HCT116 (cell line): ENCODE measurements around the gene ARL8B. TPM values are rescaled to one million over a fixed set of nuclear protein-coding genes. Genes with fewer than 3 reads are reported as not detected.

Experiments
- ATAC-seq: fragments of 200-7000 bp; cut with Tn5 transposase; 2 replicates; pipeline ENCODE4 v1.9.1; 2020; ENCODE audit warnings: mild to moderate bottlenecking, moderate library complexity
- BruUV-seq: library from RNA; stranded (reverse); fragments of 400-500 nt; replicated peaks from 2 replicates; lab custom pipeline; 2021; lab: Mats Ljungman, UMichigan
- CTCF ChIA-PET: fragments of 300-600 bp; sonication (Branson Sonifier 250); formaldehyde crosslinking; loops from one replicate; lab custom pipeline; 2021; ENCODE audit warnings: antibody characterized with exemption; lab: Charles Lee
- POLR2A ChIA-PET: fragments of 300-600, 350-600 bp; sonication (Branson Sonifier 250); formaldehyde crosslinking; loops from one replicate; lab custom pipeline; 2021; ENCODE audit warnings: antibody characterized with exemption; lab: Charles Lee
- RAD21 ChIA-PET, 2 experiments: fragments of 300-600 bp; sonication (Branson Sonifier 250); formaldehyde crosslinking; loops; one replicate each; lab custom pipeline; 2023; ENCODE audit warnings: low total read pairs in 2 of 2; ENCODE audit not compliant: uncharacterized antibody in 2 of 2, unreplicated experiment in 2 of 2, low non-redundant PET in 1 of 2; lab: Charles Lee
- DNase-seq: peaks from one replicate; pipeline ENCODE4 v3.0.0-alpha.2; 2010; ENCODE audit warnings: low read depth, low spot score
- H2AFZ ChIP-seq: fragments of 200-600 bp; shearing (Covaris generic), sonication (generic); 2 replicates; pipeline ENCODE4 v1.6.1; 2017; ENCODE audit warnings: low read depth, mixed run types, mixed read lengths, antibody characterized with exemption, low read length; ENCODE audit not compliant: poor library complexity, severe bottlenecking
- H3K27ac ChIP-seq: 2 replicates; pipeline ENCODE4 v1.5.1; 2012; ENCODE audit warnings: low read depth, low read length
- H3K27me3 ChIP-seq: fragments of 200-600 bp; sonication (generic); 2 replicates; pipeline ENCODE4 v1.6.1; 2016; ENCODE audit warnings: mixed run types, low read length, mixed read lengths; ENCODE audit not compliant: insufficient read depth
- H3K36me3 ChIP-seq, 2 experiments: fragments of 200-500 bp in 1 of 2; fragments of 200-600 bp in 1 of 2; sonication (Bioruptor generic) in 1 of 2; sonication (generic) in 1 of 2; 2 replicates each; pipeline versions ENCODE4 v1.5.1 to v1.6.1; 2014 to 2016; ENCODE audit warnings: low read length in 2 of 2, inconsistent platforms in 1 of 2, mixed read lengths in 1 of 2, mixed run types in 1 of 2; ENCODE audit not compliant: insufficient read depth in 2 of 2, control insufficient read depth in 1 of 2
- H3K4me1 ChIP-seq, 2 experiments: fragments of 200-600 bp in 1 of 2; sonication (generic) in 1 of 2; 2 replicates each; pipeline versions ENCODE4 v1.5.1 to v1.6.1; 2012 to 2017; ENCODE audit warnings: low read length in 2 of 2, inconsistent platforms in 1 of 2, mild to moderate bottlenecking in 1 of 2, mixed read lengths in 1 of 2, mixed run types in 1 of 2, moderate library complexity in 1 of 2; ENCODE audit not compliant: insufficient read depth in 2 of 2, control insufficient read depth in 1 of 2
- H3K4me2 ChIP-seq: fragments of 200-600 bp; sonication (generic); 2 replicates; pipeline ENCODE4 v1.6.1; 2017; ENCODE audit warnings: mixed run types, low read length, mixed read lengths
- H3K4me3 ChIP-seq, 2 experiments: fragments of 200-600 bp in 1 of 2; sonication (generic) in 1 of 2; replicated peaks in 1 of 2; 2 replicates each; pipeline ENCODE4 v1.5.1; 2011 to 2016; ENCODE audit warnings: low read length in 2 of 2, control low read depth in 1 of 2, low read depth in 1 of 2, mild to moderate bottlenecking in 1 of 2, mixed read lengths in 1 of 2, mixed run types in 1 of 2
- H3K79me2 ChIP-seq: fragments of 200-600 bp; sonication (generic); 2 replicates; pipeline ENCODE4 v1.6.1; 2017; ENCODE audit warnings: mild to moderate bottlenecking, mixed run types, low read length, moderate library complexity, mixed read lengths; ENCODE audit not compliant: insufficient read depth
- H3K9ac ChIP-seq: fragments of 200-600 bp; sonication (generic); 2 replicates; pipeline ENCODE4 v1.6.1; 2016; ENCODE audit warnings: low read length, mixed read lengths
- H3K9me2 ChIP-seq: fragments of 200-600 bp; sonication (generic), shearing (Covaris generic); 2 replicates; pipeline ENCODE4 v1.6.1; 2017; ENCODE audit warnings: mixed run types, mild to moderate bottlenecking, moderate library complexity; ENCODE audit not compliant: insufficient read depth
- H3K9me3 ChIP-seq, 2 experiments: fragments of 200-500 bp in 1 of 2; fragments of 200-600 bp in 1 of 2; sonication (Bioruptor generic) in 1 of 2; sonication (generic) in 1 of 2; 2 replicates each; pipeline ENCODE4 v1.6.1; 2014 to 2017; ENCODE audit warnings: low read length in 2 of 2, mixed read lengths in 2 of 2, inconsistent platforms in 1 of 2, low read depth in 1 of 2, mild to moderate bottlenecking in 1 of 2, mixed run types in 1 of 2, moderate library complexity in 1 of 2; ENCODE audit not compliant: control insufficient read depth in 1 of 2, insufficient read depth in 1 of 2
- H4K20me1 ChIP-seq: fragments of 200-600 bp; sonication (generic), shearing (Covaris generic); 2 replicates; pipeline ENCODE4 v1.6.1; 2017; ENCODE audit warnings: mixed run types, mild to moderate bottlenecking, moderate library complexity; ENCODE audit not compliant: insufficient read depth
- CBX3 ChIP-seq: IDR thresholded peaks from 2 replicates; pipeline ENCODE4 v1.6.1; 2012; ENCODE audit warnings: low read depth
- POLR2A ChIP-seq: IDR thresholded peaks from 2 replicates; pipeline ENCODE4 v1.7.0; 2011; ENCODE audit warnings: borderline replicate concordance; ENCODE audit not compliant: insufficient read depth, insufficient read length; ENCODE audit errors: extremely low read depth
- POLR2AphosphoS5 ChIP-seq: IDR thresholded peaks from 2 replicates; pipeline ENCODE4 v1.6.1; 2011; ENCODE audit warnings: mild to moderate bottlenecking, low read depth, low read length, moderate library complexity
- SIN3A ChIP-seq: IDR thresholded peaks from 2 replicates; pipeline ENCODE4 v1.6.1; 2012; ENCODE audit warnings: low read depth
- SP1 ChIP-seq: IDR thresholded peaks from 2 replicates; pipeline ENCODE4 v1.6.1; 2012; ENCODE audit warnings: low read depth
- SRF ChIP-seq: IDR thresholded peaks from 2 replicates; pipeline ENCODE4 v1.6.1; 2012; ENCODE audit warnings: low read depth
- TCF7L2 ChIP-seq: IDR thresholded peaks from 2 replicates; pipeline ENCODE4 v1.7.0; 2011; ENCODE audit warnings: borderline replicate concordance, inconsistent platforms; ENCODE audit not compliant: insufficient read depth, insufficient read length; ENCODE audit errors: extremely low read depth
- intact Hi-C: fragments of 100-400 bp; cut with micrococcal nuclease; formaldehyde crosslinking; loops from 2 replicates; pipeline ENCODE4 v1.10.0; 2022
- total RNA-seq: library from RNA; stranded (reverse); gene quantifications from one replicate; pipeline ENCODE4 v1.2.1, GENCODE V29; 2021; ENCODE audit not compliant: unreplicated experiment
- TF ChIP-seq, protein P1 (sequence below): IDR thresholded peaks from 2 replicates; pipeline ENCODE4 v1.6.1; 2012; ENCODE audit warnings: low read depth
- TF ChIP-seq, protein P2 (sequence below): IDR thresholded peaks from 2 replicates; pipeline ENCODE4 v1.6.1; 2012

ARL8B gene
- total RNA-seq, 1 experiment from 2014 or later, result 38.1 TPM

DNA sequence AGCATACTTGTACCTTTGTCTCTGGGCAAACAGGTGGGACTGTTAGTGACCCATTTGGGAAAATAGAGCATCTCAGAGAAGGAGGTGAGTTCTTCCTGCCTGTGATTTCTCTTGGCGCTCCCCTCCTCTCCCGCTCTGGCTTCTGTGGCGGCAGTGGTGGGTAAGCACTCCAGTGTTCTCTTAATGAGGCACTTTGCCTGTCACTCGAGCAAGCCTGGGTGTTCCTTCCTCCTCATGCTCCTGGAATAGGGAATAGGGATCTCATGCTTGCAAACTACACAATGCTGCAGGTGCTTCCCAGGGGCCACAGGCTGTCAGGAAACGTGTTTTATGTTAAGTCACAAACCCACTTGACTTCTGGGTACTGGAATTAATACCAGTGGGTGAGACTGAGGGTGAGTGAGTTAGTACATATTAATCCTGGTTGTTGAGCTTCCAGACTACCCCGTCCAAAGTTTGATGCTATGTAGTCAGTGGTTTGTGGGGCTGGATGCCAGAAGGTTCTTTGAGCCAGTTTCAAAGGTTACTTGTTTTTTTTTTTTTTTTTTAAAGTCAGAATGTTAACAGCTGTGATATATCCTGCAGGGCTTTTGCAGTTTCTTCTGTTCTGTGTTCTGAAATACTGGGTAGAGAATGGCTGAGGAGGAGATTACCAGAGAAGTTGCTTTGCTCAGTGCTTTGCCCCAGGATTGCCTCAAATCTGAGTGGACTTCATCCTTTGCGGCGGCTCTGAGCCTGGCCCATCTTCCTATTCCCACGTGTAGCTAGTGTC, 95.9 kb downstream of the ARL8B start:
- no TSS peak for BruUV-seq
- Histone ChIP-seq H3K79me2 (no peaks in the 10 kb centered on the region), H3K9me2 (no peaks in the 10 kb centered on the region), H3K4me1 (no peaks in the 10 kb centered on the region), H3K4me3 (no peak overlapping the region), H3K9me3 (no peaks in the 10 kb centered on the region), H3K9ac (no peak overlapping the region), H3K27me3 (no peaks in the 10 kb centered on the region), H3K4me2 (no peak overlapping the region), H3K36me3 (peaks cover 20 to 32% of the 10 kb centered on the region in 2 experiments; a peak in 3 of 4 replicates), H3K27ac (no peak overlapping the region), H4K20me1 (no peaks in the 10 kb centered on the region), H2AFZ (no peak overlapping the region)
- intact Hi-C loops, result no loop called here
- ATAC-seq, result no peak
- ChIA-PET RAD21 (no interaction called here), CTCF (no interaction called here), POLR2A (no interaction called here)
- no peak for TF ChIP-seq POLR2A
- TF ChIP-seq, protein P1, sequence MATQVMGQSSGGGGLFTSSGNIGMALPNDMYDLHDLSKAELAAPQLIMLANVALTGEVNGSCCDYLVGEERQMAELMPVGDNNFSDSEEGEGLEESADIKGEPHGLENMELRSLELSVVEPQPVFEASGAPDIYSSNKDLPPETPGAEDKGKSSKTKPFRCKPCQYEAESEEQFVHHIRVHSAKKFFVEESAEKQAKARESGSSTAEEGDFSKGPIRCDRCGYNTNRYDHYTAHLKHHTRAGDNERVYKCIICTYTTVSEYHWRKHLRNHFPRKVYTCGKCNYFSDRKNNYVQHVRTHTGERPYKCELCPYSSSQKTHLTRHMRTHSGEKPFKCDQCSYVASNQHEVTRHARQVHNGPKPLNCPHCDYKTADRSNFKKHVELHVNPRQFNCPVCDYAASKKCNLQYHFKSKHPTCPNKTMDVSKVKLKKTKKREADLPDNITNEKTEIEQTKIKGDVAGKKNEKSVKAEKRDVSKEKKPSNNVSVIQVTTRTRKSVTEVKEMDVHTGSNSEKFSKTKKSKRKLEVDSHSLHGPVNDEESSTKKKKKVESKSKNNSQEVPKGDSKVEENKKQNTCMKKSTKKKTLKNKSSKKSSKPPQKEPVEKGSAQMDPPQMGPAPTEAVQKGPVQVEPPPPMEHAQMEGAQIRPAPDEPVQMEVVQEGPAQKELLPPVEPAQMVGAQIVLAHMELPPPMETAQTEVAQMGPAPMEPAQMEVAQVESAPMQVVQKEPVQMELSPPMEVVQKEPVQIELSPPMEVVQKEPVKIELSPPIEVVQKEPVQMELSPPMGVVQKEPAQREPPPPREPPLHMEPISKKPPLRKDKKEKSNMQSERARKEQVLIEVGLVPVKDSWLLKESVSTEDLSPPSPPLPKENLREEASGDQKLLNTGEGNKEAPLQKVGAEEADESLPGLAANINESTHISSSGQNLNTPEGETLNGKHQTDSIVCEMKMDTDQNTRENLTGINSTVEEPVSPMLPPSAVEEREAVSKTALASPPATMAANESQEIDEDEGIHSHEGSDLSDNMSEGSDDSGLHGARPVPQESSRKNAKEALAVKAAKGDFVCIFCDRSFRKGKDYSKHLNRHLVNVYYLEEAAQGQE, result no peak
- no peak for DNase-seq

DNA sequence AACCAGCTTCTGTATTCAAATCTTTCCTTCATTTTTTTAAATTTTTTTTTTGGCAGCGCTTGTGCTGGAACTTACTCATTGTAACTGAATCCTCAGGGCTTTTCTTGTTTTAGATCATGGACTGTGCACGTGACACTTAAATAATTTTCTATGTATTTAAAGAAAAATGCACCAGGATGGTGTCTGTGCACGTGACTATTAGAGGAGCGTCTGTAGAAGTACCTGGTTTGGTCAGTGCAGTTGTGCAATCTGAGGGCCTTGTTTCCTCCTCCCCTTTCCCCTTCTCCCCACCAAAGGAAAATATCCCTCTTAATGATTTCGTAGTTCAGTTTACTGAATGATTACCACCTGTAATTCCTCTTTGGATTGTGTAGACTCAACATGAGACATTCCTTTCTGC, 96.7 kb downstream of the ARL8B start:
- Histone ChIP-seq H4K20me1 (no peaks in the 10 kb centered on the region), H3K9me3 (no peaks in the 10 kb centered on the region)
- ATAC-seq, result no peak
- CTCF ChIA-PET, result no interaction called here
- no peak for TF ChIP-seq POLR2A
- TF ChIP-seq SIN3A, result no peak
- TF ChIP-seq, protein P1, result no peak
- no peak for TF ChIP-seq SP1
- no peak for TF ChIP-seq POLR2AphosphoS5
- TF ChIP-seq, protein P2, sequence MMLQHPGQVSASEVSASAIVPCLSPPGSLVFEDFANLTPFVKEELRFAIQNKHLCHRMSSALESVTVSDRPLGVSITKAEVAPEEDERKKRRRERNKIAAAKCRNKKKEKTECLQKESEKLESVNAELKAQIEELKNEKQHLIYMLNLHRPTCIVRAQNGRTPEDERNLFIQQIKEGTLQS, result no peak
- TF ChIP-seq TCF7L2, result no peak
- no peak for TF ChIP-seq SRF
- no peak for TF ChIP-seq CBX3
- TF ChIP-seq, all 23 proteins: peak for 0
- DNase-seq, result no peak
- Histone ChIP-seq H2AFZ (no peak overlapping the region), H3K4me2 (no peak overlapping the region), H3K27me3 (no peaks in the 10 kb centered on the region), H3K4me1 (no peaks in the 10 kb centered on the region), H3K9me2 (no peaks in the 10 kb centered on the region), H3K36me3 (peaks cover 17 to 25% of the 10 kb centered on the region in 2 experiments; a peak in 3 of 4 replicates), H3K27ac (no peak overlapping the region), H3K79me2 (no peaks in the 10 kb centered on the region), H3K9ac (no peak overlapping the region), H3K4me3 (no peak overlapping the region)
- ChIA-PET RAD21 (no interaction called here), POLR2A (no interaction called here)
- BruUV-seq, result no TSS peak
- intact Hi-C loops, result no loop called here
